AG10803 (cell line): Measurements from ENCODE around the gene PNPLA3.

Source experiments
- DNase-seq: peaks from one replicate; pipeline ENCODE4 v3.0.0; 2010; ENCODE audit warnings: low read depth
- H3K4me3 ChIP-seq: 2 replicates; pipeline ENCODE4 v1.5.1; 2011; ENCODE audit warnings: mild to moderate bottlenecking, low read length, control low read depth
- TF ChIP-seq, protein P1 (sequence below): conservative IDR thresholded peaks from 2 replicates; pipeline ENCODE4 v1.5.1; 2011; ENCODE audit warnings: mild to moderate bottlenecking, low read length, control low read depth, inconsistent platforms

The PNPLA3 gene

DNA sequence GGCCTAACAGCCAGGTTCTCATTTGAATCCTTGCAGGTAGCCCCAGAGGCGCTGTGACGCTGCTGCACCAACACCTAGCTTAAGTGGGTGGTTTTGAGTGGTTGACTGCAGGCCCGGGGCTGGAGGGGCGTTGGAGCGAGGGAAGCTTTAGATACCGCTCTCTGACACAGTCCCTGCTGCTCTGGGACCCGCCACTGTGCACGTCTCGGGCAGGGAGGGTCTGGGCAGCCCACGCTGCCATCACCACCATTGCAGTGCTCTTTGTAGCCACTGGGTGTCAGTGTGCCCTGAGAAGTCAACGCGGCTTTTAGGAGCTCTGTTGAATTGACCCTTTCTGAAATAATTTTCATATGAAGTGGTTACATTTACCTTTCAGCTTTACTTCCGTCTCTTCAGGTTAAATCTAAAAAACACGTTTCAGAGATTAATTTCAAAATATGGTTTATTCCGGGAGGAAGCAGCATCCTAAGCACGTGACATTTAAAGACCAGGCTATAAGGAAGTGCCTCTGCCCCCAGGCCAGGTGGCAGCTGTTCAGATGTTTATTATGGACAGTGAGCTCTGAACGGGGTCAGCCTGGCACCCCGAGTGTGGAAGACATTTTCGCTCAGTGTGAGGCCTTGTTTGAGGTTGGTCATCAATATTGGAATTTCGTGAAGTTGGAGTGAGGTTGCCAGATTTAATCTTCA lies 69.6 kb downstream of the PNPLA3 start:
- TF ChIP-seq, protein P1, sequence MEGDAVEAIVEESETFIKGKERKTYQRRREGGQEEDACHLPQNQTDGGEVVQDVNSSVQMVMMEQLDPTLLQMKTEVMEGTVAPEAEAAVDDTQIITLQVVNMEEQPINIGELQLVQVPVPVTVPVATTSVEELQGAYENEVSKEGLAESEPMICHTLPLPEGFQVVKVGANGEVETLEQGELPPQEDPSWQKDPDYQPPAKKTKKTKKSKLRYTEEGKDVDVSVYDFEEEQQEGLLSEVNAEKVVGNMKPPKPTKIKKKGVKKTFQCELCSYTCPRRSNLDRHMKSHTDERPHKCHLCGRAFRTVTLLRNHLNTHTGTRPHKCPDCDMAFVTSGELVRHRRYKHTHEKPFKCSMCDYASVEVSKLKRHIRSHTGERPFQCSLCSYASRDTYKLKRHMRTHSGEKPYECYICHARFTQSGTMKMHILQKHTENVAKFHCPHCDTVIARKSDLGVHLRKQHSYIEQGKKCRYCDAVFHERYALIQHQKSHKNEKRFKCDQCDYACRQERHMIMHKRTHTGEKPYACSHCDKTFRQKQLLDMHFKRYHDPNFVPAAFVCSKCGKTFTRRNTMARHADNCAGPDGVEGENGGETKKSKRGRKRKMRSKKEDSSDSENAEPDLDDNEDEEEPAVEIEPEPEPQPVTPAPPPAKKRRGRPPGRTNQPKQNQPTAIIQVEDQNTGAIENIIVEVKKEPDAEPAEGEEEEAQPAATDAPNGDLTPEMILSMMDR, result peak; percentile 97
- peak; percentile 58 for DNase-seq
- H3K4me3 ChIP-seq, result no peak overlapping the region

DNA sequence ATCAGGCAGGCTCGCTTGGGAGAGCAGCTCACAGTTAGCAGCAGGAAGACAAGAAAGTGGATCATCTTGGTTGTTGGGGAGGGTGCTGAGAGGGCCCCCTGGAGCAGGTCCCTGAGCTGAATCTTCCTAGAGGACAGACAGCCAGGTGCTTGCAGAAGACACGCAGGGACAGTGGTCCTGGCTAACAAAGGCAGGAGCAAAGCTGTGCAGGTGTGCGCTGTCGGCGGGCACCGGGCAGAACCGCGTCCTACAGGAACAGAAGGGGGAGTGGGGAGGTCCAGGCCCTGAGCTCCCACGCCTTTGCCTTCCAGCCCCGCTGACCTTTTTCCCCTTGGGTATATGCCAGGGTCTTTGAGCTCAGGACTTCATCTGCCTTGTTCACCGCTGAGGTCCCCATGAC lies 70.4 kb downstream of the PNPLA3 start:
- no peak overlapping the region for H3K4me3 ChIP-seq
- TF ChIP-seq, protein P1, result no peak
- DNase-seq, result no peak

- TF ChIP-seq, protein P1, result no peak
- no peak overlapping the region for H3K4me3 ChIP-seq
- no peak for DNase-seq
Measured at GRCh38 chr22:43994416-43994815, 70.8 kb downstream of the PNPLA3 start.

DNA sequence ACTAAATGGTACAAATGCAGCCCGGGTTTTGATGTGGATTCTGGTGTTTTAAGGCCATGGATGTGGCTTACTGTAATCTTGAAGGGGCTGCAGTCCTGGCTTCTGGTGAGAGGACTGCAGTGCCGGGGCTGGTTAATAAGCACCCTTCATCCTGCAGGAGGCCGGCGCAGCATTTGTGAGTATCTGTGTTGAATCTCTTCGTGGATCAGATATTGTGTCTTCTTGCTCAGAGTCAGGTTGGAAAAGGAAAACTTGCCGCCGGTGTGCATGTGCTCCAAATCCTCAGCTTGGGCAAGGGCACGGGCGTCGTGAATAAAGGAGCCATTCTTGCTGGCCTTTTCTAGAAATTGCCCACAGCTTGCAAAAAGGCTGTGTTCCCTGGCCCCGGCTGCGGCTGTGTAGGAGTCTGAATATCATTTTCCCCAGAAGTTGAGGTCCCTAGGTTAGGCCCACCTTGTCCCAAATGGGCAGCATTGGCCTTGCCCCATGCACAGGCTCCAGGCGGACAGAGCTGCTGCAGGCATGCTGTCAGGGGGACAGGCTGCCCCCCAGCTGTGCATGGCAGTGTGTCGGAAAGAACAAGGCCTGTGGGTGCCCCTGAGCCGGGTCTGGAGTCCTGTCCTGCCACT lies 71.6 kb downstream of the PNPLA3 start:
- TF ChIP-seq, protein P1, result no peak
- DNase-seq, result no peak
- no peak overlapping the region for H3K4me3 ChIP-seq

DNA sequence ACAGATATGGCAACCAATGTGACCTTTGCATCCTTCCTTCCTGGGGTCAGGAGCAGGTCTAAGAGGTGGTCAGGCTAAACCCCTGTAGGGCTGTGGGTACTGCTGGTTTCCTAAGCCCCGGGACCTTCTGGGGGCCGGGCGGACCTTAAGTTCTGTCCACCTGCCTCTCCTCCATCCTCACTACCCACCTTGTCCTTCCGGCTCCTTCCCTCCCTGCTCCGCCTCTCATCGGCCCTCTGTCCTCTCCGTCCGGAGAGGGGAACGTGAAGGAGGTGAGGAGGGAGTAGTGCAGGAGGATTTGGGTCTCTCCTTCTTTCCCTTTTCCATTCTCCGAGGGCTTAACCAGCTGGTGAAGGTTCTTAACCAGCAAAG lies 72.2 kb downstream of the PNPLA3 start:
- no peak overlapping the region for H3K4me3 ChIP-seq
- TF ChIP-seq, protein P1, result no peak

GRCh38 chr22:43996170-43996980 lies 72.8 kb downstream of the PNPLA3 start:
- H3K4me3 ChIP-seq, result no peak overlapping the region
- no peak for DNase-seq
- TF ChIP-seq, protein P1, result no peak

More for the DNA sequence above, 72.2 kb downstream of the PNPLA3 start:
- no peak for DNase-seq

DNA sequence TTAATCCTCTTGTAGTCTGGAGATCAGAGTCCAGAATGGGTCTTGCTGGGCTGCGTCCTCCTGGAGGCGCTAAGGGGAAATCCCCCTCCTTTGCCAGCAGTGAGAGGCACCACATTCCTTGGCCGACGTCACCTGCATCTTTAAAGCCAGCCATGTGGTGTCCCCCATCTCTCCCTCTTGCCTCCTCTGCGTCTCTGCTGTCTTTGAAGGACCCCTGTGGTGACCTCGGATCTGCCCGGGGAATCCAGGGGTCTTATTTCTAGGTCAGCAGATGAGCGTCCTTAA lies 73.3 kb downstream of the PNPLA3 start:
- no peak for DNase-seq
- H3K4me3 ChIP-seq, result no peak overlapping the region
- TF ChIP-seq, protein P1, result no peak
